Measurements from ENCODE around the gene BCAS3. TPM values are rescaled to one million over a fixed set of nuclear protein-coding genes. Genes with fewer than 3 reads are reported as not detected.

Gene BCAS3
- total and polyA plus RNA-seq, 9 donors, result 9.4 to 37.0 (median 21.6) TPM

GRCh38 chr17:61307905-61308886 is 630.5 kb downstream of the BCAS3 start:
- Histone ChIP-seq H3K4me1 (ENCODE audit: insufficient read depth) (peaks cover 3% of the 10 kb centered on the region), H3K4me3 (no peak overlapping the region), H3K9me3 (no peaks in the 10 kb centered on the region), H3K27ac (no peak overlapping the region), H3K27me3 (no peaks in the 10 kb centered on the region), H3K36me3 (no peaks in the 10 kb centered on the region)
- intact Hi-C loops (cut with DNase I), result no loop called here
- DNase-seq, result no peak
- WGBS, 3 donors, result 41 to 47% (median 44%) methylated on average over 11 of the region's 11 CpGs
- TF ChIP-seq EP300 (IDR thresholded peaks at IDR 0.05) (no peak), POLR2A (IDR thresholded peaks at IDR 0.05) (no peak), CTCF (IDR thresholded peaks at IDR 0.05) (no peak)

- Histone ChIP-seq H3K27ac (no peak overlapping the region), H3K27me3 (no peaks in the 10 kb centered on the region), H3K4me3 (no peak overlapping the region), H3K36me3 (no peaks in the 10 kb centered on the region), H3K4me1 (ENCODE audit: insufficient read depth) (peaks cover 10% of the 10 kb centered on the region), H3K9me3 (no peaks in the 10 kb centered on the region)
- intact Hi-C loops (cut with DNase I), result loop anchor here in 1 of 4 donors (10.0 kb wide), 1 partner anchor 55 kb away; no protein-coding TSS in a partner anchor
- 81% methylated on average over 13 of the region's 13 CpGs for WGBS, 3 donors
- DNase-seq, result no peak
- no peak for TF ChIP-seq POLR2A (IDR thresholded peaks at IDR 0.05)
- no peak for TF ChIP-seq CTCF (IDR thresholded peaks at IDR 0.05)
- no peak for TF ChIP-seq EP300 (IDR thresholded peaks at IDR 0.05)
Observed at GRCh38 chr17:61309362-61310256, 632.0 kb downstream of the BCAS3 start.

GRCh38 chr17:61310590-61310989 is 632.9 kb downstream of the BCAS3 start:
- Histone ChIP-seq H3K4me3 (no peak overlapping the region), H3K9me3 (no peaks in the 10 kb centered on the region), H3K27me3 (no peaks in the 10 kb centered on the region), H3K4me1 (ENCODE audit: insufficient read depth) (peaks cover 17% of the 10 kb centered on the region), H3K36me3 (no peaks in the 10 kb centered on the region), H3K27ac (no peak overlapping the region)
- DNase-seq, result no peak
- 91 to 97% (median 92%) methylated on average over 6 of the region's 6 CpGs for WGBS, 3 donors
- intact Hi-C loops (cut with DNase I), result loop anchor here in 1 of 4 donors (10.0 kb wide), 1 partner anchor 56 kb away; no protein-coding TSS in a partner anchor
- TF ChIP-seq POLR2A (IDR thresholded peaks at IDR 0.05) (no peak), EP300 (IDR thresholded peaks at IDR 0.05) (no peak), CTCF (IDR thresholded peaks at IDR 0.05) (no peak)

Measured in ovary (tissue), 9 donors.